Measurements from ENCODE around the gene TFAP2D.

Gene TFAP2D

GRCh38 chr6:50804283-50804682 lies 91.0 kb downstream of the TFAP2D start:
- H3F3A ChIP-seq (ENCODE audit: insufficient read depth, low read length): no peaks in the 10 kb centered on the region
- H4K20me1 ChIP-seq (ENCODE audit: insufficient read depth, low read length): no peaks in the 10 kb centered on the region
- H3K9me3 ChIP-seq (ENCODE audit: low read length): no peaks in the 10 kb centered on the region
- H3K27me3 ChIP-seq (ENCODE audit: insufficient read depth, low read length): no peaks in the 10 kb centered on the region
- H3K36me3 ChIP-seq (ENCODE audit: insufficient read depth, low read length): no peaks in the 10 kb centered on the region
- TF ChIP-seq CTCF (IDR thresholded peaks at IDR 0.05; ENCODE audit: low read length): no peak
- TF ChIP-seq EZH2 (IDR thresholded peaks at IDR 0.05; ENCODE audit: borderline replicate concordance, low read length): no peak
- H3K4me2 ChIP-seq (ENCODE audit: low read length): no peak overlapping the region
- no peaks in the 10 kb centered on the region for H3K79me2 ChIP-seq (ENCODE audit: insufficient read depth, low read length)
- H3K9me2 ChIP-seq (ENCODE audit: low read depth, low read length): no peaks in the 10 kb centered on the region
- no peak overlapping the region for H3K4me3 ChIP-seq (ENCODE audit: low read depth, low read length, poor library complexity, severe bottlenecking)
- no peak overlapping the region for H3K27ac ChIP-seq (ENCODE audit: low read depth, low read length, poor library complexity, severe bottlenecking)
- H3K9ac ChIP-seq (ENCODE audit: low read length): no peak overlapping the region
- H2AFZ ChIP-seq (ENCODE audit: low read length): no peak overlapping the region
- H3K4me1 ChIP-seq (ENCODE audit: insufficient read depth, low read length, severe bottlenecking): no peaks in the 10 kb centered on the region

- Histone ChIP-seq H3K4me1 (ENCODE audit: insufficient read depth, low read length, severe bottlenecking) (no peaks in the 10 kb centered on the region), H2AFZ (ENCODE audit: low read length) (no peak overlapping the region), H3K79me2 (ENCODE audit: insufficient read depth, low read length) (no peaks in the 10 kb centered on the region), H3K9ac (ENCODE audit: low read length) (no peak overlapping the region), H3K36me3 (ENCODE audit: insufficient read depth, low read length) (no peaks in the 10 kb centered on the region), H4K20me1 (ENCODE audit: insufficient read depth, low read length) (no peaks in the 10 kb centered on the region), H3K4me3 (ENCODE audit: low read depth, low read length, poor library complexity, severe bottlenecking) (no peak overlapping the region), H3K27ac (ENCODE audit: low read depth, low read length, poor library complexity, severe bottlenecking) (no peak overlapping the region), H3K9me2 (ENCODE audit: low read depth, low read length) (no peaks in the 10 kb centered on the region), H3K4me2 (ENCODE audit: low read length) (no peak overlapping the region), H3K9me3 (ENCODE audit: low read length) (no peaks in the 10 kb centered on the region), H3F3A (ENCODE audit: insufficient read depth, low read length) (no peaks in the 10 kb centered on the region), H3K27me3 (ENCODE audit: insufficient read depth, low read length) (no peaks in the 10 kb centered on the region)
- TF ChIP-seq CTCF (IDR thresholded peaks at IDR 0.05; ENCODE audit: low read length) (no peak), EZH2 (IDR thresholded peaks at IDR 0.05; ENCODE audit: borderline replicate concordance, low read length) (no peak)
These were observed 93.7 kb downstream of the TFAP2D start for GRCh38 chr6:50807035-50807434.

- Histone ChIP-seq H3K9ac (ENCODE audit: low read length) (peak overlapping the region; percentile 40; the same call in 1 of the 2 replicates), H3K27ac (ENCODE audit: low read depth, low read length, poor library complexity, severe bottlenecking) (no peak overlapping the region), H3K9me2 (ENCODE audit: low read depth, low read length) (no peaks in the 10 kb centered on the region), H3K27me3 (ENCODE audit: insufficient read depth, low read length) (no peaks in the 10 kb centered on the region; the same call in 1 of the 2 replicates), H3K4me3 (ENCODE audit: low read depth, low read length, poor library complexity, severe bottlenecking) (peak overlapping the region; percentile 54), H2AFZ (ENCODE audit: low read length) (peak overlapping the region; percentile 74; the same call in 1 of the 2 replicates), H4K20me1 (ENCODE audit: insufficient read depth, low read length) (no peaks in the 10 kb centered on the region), H3K36me3 (ENCODE audit: insufficient read depth, low read length) (no peaks in the 10 kb centered on the region), H3K79me2 (ENCODE audit: insufficient read depth, low read length) (no peaks in the 10 kb centered on the region), H3K9me3 (ENCODE audit: low read length) (no peaks in the 10 kb centered on the region), H3F3A (ENCODE audit: insufficient read depth, low read length) (no peaks in the 10 kb centered on the region), H3K4me1 (ENCODE audit: insufficient read depth, low read length, severe bottlenecking) (peaks cover 6% of the 10 kb centered on the region), H3K4me2 (ENCODE audit: low read length) (peak overlapping the region; percentile 81)
- TF ChIP-seq EZH2 (IDR thresholded peaks at IDR 0.05; ENCODE audit: borderline replicate concordance, low read length): no peak
- TF ChIP-seq CTCF (IDR thresholded peaks at IDR 0.05; ENCODE audit: low read length): peak; percentile 55
These were observed 102.2 kb downstream of the TFAP2D start for GRCh38 chr6:50815436-50816114.

Data from OCI-LY1 (cell line).